ENCODE results near the gene CSNK1A1.
A peak's percentile ranks its signal among the peaks of the same experiment; 100 is the strongest.

Gene CSNK1A1

GRCh38 chr5:149581192-149581861, 30.1 kb upstream of the CSNK1A1 start, which contains the start of gene ARHGEF37:
Gene ARHGEF37, plus strand, starts transcription at chr5:149581498. Its CDS starts 16,272 bp downstream, at chr5:149597770.
- DNase-seq: peak; percentile 54
- peaks cover 3% of the 10 kb centered on the region for H3K9me3 ChIP-seq (ENCODE audit: control insufficient read depth, low read length)
- peak within 1 kb of the TSS; percentile 62 for H3K4me2 ChIP-seq (ENCODE audit: low read length, poor library complexity, severe bottlenecking)
- peak within 1 kb of the TSS in 1 of 2 experiments; percentile 64 for H3K23ac ChIP-seq (ENCODE audit: low read length in 2 of 2)
- H3K4ac ChIP-seq (ENCODE audit: low read depth in 1 of 2, low read length in 2 of 2): peak within 1 kb of the TSS in 1 of 2 experiments; percentile 68
- peak within 1 kb of the TSS; percentile 12 for H2BK15ac ChIP-seq (ENCODE audit: low read depth, poor library complexity, severe bottlenecking)
- H3K36me3 ChIP-seq (ENCODE audit: control insufficient read depth in 1 of 2, insufficient read depth in 2 of 2, low read depth in 1 of 2, low read length in 2 of 2): no peaks in the 10 kb centered on the region
- 2% methylated on average over 52 of the region's 56 CpGs for WGBS
- peak within 1 kb of the TSS; percentile 88 for H2BK5ac ChIP-seq (ENCODE audit: low read depth, low read length, poor library complexity, severe bottlenecking)
- no peak within 1 kb of the TSS for H4K91ac ChIP-seq (ENCODE audit: low read length)
- H2AFZ ChIP-seq (ENCODE audit: low read depth, low read length): peak within 1 kb of the TSS; percentile 66
- peak within 1 kb of the TSS; percentile 53 for H2AK5ac ChIP-seq (ENCODE audit: low read length, severe bottlenecking)
- peak within 1 kb of the TSS in 1 of 2 experiments; percentile 73 for H3K14ac ChIP-seq (ENCODE audit: low read length in 2 of 2)
- H3K27me3 ChIP-seq (ENCODE audit: control insufficient read depth in 1 of 2, insufficient read depth in 1 of 2, low read length in 2 of 2): no peaks in the 10 kb centered on the region
- H3K18ac ChIP-seq (ENCODE audit: low read depth in 1 of 2, low read length in 2 of 2): peak within 1 kb of the TSS; percentile 30 to 93
- H4K8ac ChIP-seq (ENCODE audit: low read length): peak within 1 kb of the TSS; percentile 90
- H3K4me1 ChIP-seq (ENCODE audit: control insufficient read depth, insufficient read depth, low read depth, low read length): peaks cover 9% of the 10 kb centered on the region
- peaks cover 4% of the 10 kb centered on the region for H3K79me1 ChIP-seq (replicated peaks; ENCODE audit: low read length, poor library complexity, severe bottlenecking)
- H3K9ac ChIP-seq (ENCODE audit: low read length): peak within 1 kb of the TSS; percentile 80
- peak within 1 kb of the TSS; percentile 72 to 77 for H3K4me3 ChIP-seq (ENCODE audit: insufficient read depth in 1 of 2, low read depth in 1 of 2, low read length in 2 of 2)
- peak within 1 kb of the TSS; percentile 96 for H3K27ac ChIP-seq (ENCODE audit: low read length, poor library complexity, severe bottlenecking)
- H2BK12ac ChIP-seq (ENCODE audit: low read length in 2 of 2): peak within 1 kb of the TSS in 1 of 2 experiments; percentile 59
- peak within 1 kb of the TSS; percentile 92 for H2BK120ac ChIP-seq (ENCODE audit: low read depth, low read length)

- Histone ChIP-seq H3K79me1 (replicated peaks; ENCODE audit: low read length, poor library complexity, severe bottlenecking) (peaks cover 4% of the 10 kb centered on the region), H3K4me1 (ENCODE audit: control insufficient read depth, insufficient read depth, low read depth, low read length) (peaks cover 9% of the 10 kb centered on the region), H2BK15ac (ENCODE audit: low read depth, poor library complexity, severe bottlenecking) (peak overlapping the region; percentile 12), H3K14ac (ENCODE audit: low read length in 2 of 2) (no peak overlapping the region), H3K4me3 (ENCODE audit: insufficient read depth in 1 of 2, low read depth in 1 of 2, low read length in 2 of 2) (peak overlapping the region; percentile 72 to 77), H2BK120ac (ENCODE audit: low read depth, low read length) (peak overlapping the region; percentile 57), H3K27me3 (ENCODE audit: control insufficient read depth in 1 of 2, insufficient read depth in 1 of 2, low read length in 2 of 2) (no peaks in the 10 kb centered on the region), H4K8ac (ENCODE audit: low read length) (peak overlapping the region; percentile 65), H2BK12ac (ENCODE audit: low read length in 2 of 2) (peak overlapping the region in 1 of 2 experiments; percentile 59), H2BK5ac (ENCODE audit: low read depth, low read length, poor library complexity, severe bottlenecking) (no peak overlapping the region), H2AK5ac (ENCODE audit: low read length, severe bottlenecking) (no peak overlapping the region), H3K9ac (ENCODE audit: low read length) (peak overlapping the region; percentile 80), H3K4me2 (ENCODE audit: low read length, poor library complexity, severe bottlenecking) (peak overlapping the region; percentile 62), H3K36me3 (ENCODE audit: control insufficient read depth in 1 of 2, insufficient read depth in 2 of 2, low read depth in 1 of 2, low read length in 2 of 2) (no peaks in the 10 kb centered on the region), H4K91ac (ENCODE audit: low read length) (no peak overlapping the region), H3K23ac (ENCODE audit: low read length in 2 of 2) (no peak overlapping the region), H3K27ac (ENCODE audit: low read length, poor library complexity, severe bottlenecking) (peak overlapping the region; percentile 78), H3K9me3 (ENCODE audit: control insufficient read depth, low read length) (peaks cover under 1% of the 10 kb centered on the region), H3K4ac (ENCODE audit: low read depth in 1 of 2, low read length in 2 of 2) (peak overlapping the region in 1 of 2 experiments; percentile 68), H3K18ac (ENCODE audit: low read depth in 1 of 2, low read length in 2 of 2) (peak overlapping the region; percentile 30 to 93), H2AFZ (ENCODE audit: low read depth, low read length) (peak overlapping the region; percentile 66)
- DNase-seq: no peak
- WGBS: 48% methylated on average over 10 of the region's 10 CpGs
Observed at GRCh38 chr5:149580808-149581191, 29.6 kb upstream of the CSNK1A1 start.

GRCh38 chr5:149578896-149579295, 27.7 kb upstream of the CSNK1A1 start:
- no peak overlapping the region for H3K27ac ChIP-seq (ENCODE audit: low read length, poor library complexity, severe bottlenecking)
- H3K4me1 ChIP-seq (ENCODE audit: control insufficient read depth, insufficient read depth, low read depth, low read length): peaks cover 9% of the 10 kb centered on the region
- H3K79me1 ChIP-seq (replicated peaks; ENCODE audit: low read length, poor library complexity, severe bottlenecking): peaks cover 4% of the 10 kb centered on the region
- no peak overlapping the region for H3K4me3 ChIP-seq (ENCODE audit: insufficient read depth in 1 of 2, low read depth in 1 of 2, low read length in 2 of 2)
- H3K14ac ChIP-seq (ENCODE audit: low read length in 2 of 2): no peak overlapping the region
- H3K18ac ChIP-seq (ENCODE audit: low read depth in 1 of 2, low read length in 2 of 2): no peak overlapping the region
- 81% methylated on average over 5 of the region's 5 CpGs for WGBS
- no peak overlapping the region for H2BK12ac ChIP-seq (ENCODE audit: low read length in 2 of 2)
- no peak overlapping the region for H3K4ac ChIP-seq (ENCODE audit: low read depth in 1 of 2, low read length in 2 of 2)
- no peak for DNase-seq
- H3K9me3 ChIP-seq (ENCODE audit: control insufficient read depth, low read length): no peaks in the 10 kb centered on the region
- peak overlapping the region in 1 of 2 experiments; percentile 59 for H3K23ac ChIP-seq (ENCODE audit: low read length in 2 of 2)
- no peak overlapping the region for H4K91ac ChIP-seq (ENCODE audit: low read length)
- H3K4me2 ChIP-seq (ENCODE audit: low read length, poor library complexity, severe bottlenecking): no peak overlapping the region
- no peak overlapping the region for H4K8ac ChIP-seq (ENCODE audit: low read length)
- no peak overlapping the region for H2AK5ac ChIP-seq (ENCODE audit: low read length, severe bottlenecking)
- H2BK120ac ChIP-seq (ENCODE audit: low read depth, low read length): no peak overlapping the region
- no peak overlapping the region for H3K9ac ChIP-seq (ENCODE audit: low read length)
- no peaks in the 10 kb centered on the region for H3K36me3 ChIP-seq (ENCODE audit: control insufficient read depth in 1 of 2, insufficient read depth in 2 of 2, low read depth in 1 of 2, low read length in 2 of 2)
- H2AFZ ChIP-seq (ENCODE audit: low read depth, low read length): no peak overlapping the region
- no peak overlapping the region for H2BK15ac ChIP-seq (ENCODE audit: low read depth, poor library complexity, severe bottlenecking)
- no peak overlapping the region for H2BK5ac ChIP-seq (ENCODE audit: low read depth, low read length, poor library complexity, severe bottlenecking)
- H3K27me3 ChIP-seq (ENCODE audit: control insufficient read depth in 1 of 2, insufficient read depth in 1 of 2, low read length in 2 of 2): no peaks in the 10 kb centered on the region

DNA sequence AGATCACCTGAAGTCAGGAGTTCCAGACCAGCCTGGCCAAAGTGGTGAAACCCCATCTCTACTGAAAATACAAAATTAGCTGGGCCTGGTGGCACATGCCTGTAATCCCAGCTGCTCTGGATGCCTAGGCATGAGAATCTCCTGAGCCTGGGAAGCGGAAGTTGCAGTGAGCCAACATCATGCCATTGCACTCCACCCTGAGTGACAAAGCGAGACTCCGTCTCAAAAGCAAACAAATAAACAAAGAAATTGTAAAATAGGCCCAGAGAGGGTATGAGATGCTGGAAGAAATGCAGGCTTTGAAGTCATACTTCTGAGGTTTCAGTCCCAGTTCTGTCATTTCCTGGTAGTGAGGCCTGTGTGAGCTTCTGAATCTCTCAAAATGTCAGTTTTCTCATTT, 24.8 kb upstream of the CSNK1A1 start:
- Histone ChIP-seq H2BK120ac (ENCODE audit: low read depth, low read length) (no peak overlapping the region), H3K79me1 (replicated peaks; ENCODE audit: low read length, poor library complexity, severe bottlenecking) (no peaks in the 10 kb centered on the region)
- WGBS: 100% methylated on average over 1 of the region's 3 CpGs

More for the DNA sequence above, 24.8 kb upstream of the CSNK1A1 start:
- Histone ChIP-seq H4K8ac (ENCODE audit: low read length) (no peak overlapping the region), H4K91ac (ENCODE audit: low read length) (no peak overlapping the region), H2AFZ (ENCODE audit: low read depth, low read length) (no peak overlapping the region), H2BK12ac (ENCODE audit: low read length in 2 of 2) (no peak overlapping the region), H2BK5ac (ENCODE audit: low read depth, low read length, poor library complexity, severe bottlenecking) (no peak overlapping the region), H3K4me1 (ENCODE audit: control insufficient read depth, insufficient read depth, low read depth, low read length) (peaks cover 3% of the 10 kb centered on the region), H2BK15ac (ENCODE audit: low read depth, poor library complexity, severe bottlenecking) (no peak overlapping the region), H3K9me3 (ENCODE audit: control insufficient read depth, low read length) (no peaks in the 10 kb centered on the region), H3K27ac (ENCODE audit: low read length, poor library complexity, severe bottlenecking) (no peak overlapping the region), H3K4ac (ENCODE audit: low read depth in 1 of 2, low read length in 2 of 2) (no peak overlapping the region), H3K9ac (ENCODE audit: low read length) (no peak overlapping the region), H3K4me3 (ENCODE audit: insufficient read depth in 1 of 2, low read depth in 1 of 2, low read length in 2 of 2) (no peak overlapping the region), H3K27me3 (ENCODE audit: control insufficient read depth in 1 of 2, insufficient read depth in 1 of 2, low read length in 2 of 2) (no peaks in the 10 kb centered on the region), H3K4me2 (ENCODE audit: low read length, poor library complexity, severe bottlenecking) (no peak overlapping the region), H2AK5ac (ENCODE audit: low read length, severe bottlenecking) (no peak overlapping the region), H3K18ac (ENCODE audit: low read depth in 1 of 2, low read length in 2 of 2) (no peak overlapping the region), H3K36me3 (ENCODE audit: control insufficient read depth in 1 of 2, insufficient read depth in 2 of 2, low read depth in 1 of 2, low read length in 2 of 2) (no peaks in the 10 kb centered on the region), H3K14ac (ENCODE audit: low read length in 2 of 2) (no peak overlapping the region), H3K23ac (ENCODE audit: low read length in 2 of 2) (no peak overlapping the region)
- DNase-seq: no peak
